Measurements from ENCODE around the gene LETM1.

GRCh38 chr4:1813231-1813630 is 42.7 kb downstream of the LETM1 start:
- TF ChIP-seq EZH2 (IDR thresholded peaks at IDR 0.05) (no peak), CTCF (IDR thresholded peaks at IDR 0.05) (no peak)

Data from neural progenitor cell (in vitro differentiated cells).